ENCODE measurements around the gene RBKS.

Gene RBKS

GRCh38 chr2:27810455-27810854 is 79.7 kb downstream of the RBKS start:
- Histone ChIP-seq H2AFZ (ENCODE audit: low read depth) (no peak overlapping the region), H3K4me3 (IDR thresholded peaks at IDR 0.05; ENCODE audit: insufficient read depth, low read depth, low read length) (no peak overlapping the region), H3K27ac (no peak overlapping the region), H3K9ac (no peak overlapping the region), H3K36me3 (ENCODE audit: insufficient read depth) (no peaks in the 10 kb centered on the region), H3K4me2 (no peak overlapping the region), H4K20me1 (ENCODE audit: insufficient read depth) (no peaks in the 10 kb centered on the region), H3K79me2 (ENCODE audit: insufficient read depth, low read depth) (no peaks in the 10 kb centered on the region), H3K27me3 (ENCODE audit: insufficient read depth, low read depth) (no peaks in the 10 kb centered on the region), H3K4me1 (ENCODE audit: low read depth, poor library complexity, severe bottlenecking) (peaks cover 12% of the 10 kb centered on the region)
- no peak for TF ChIP-seq CTCF (conservative IDR thresholded peaks at IDR 0.05; ENCODE audit: low read depth, low read length)

GRCh38 chr2:27809761-27810241 is 80.4 kb downstream of the RBKS start:
- Histone ChIP-seq H4K20me1 (ENCODE audit: insufficient read depth) (no peaks in the 10 kb centered on the region), H3K79me2 (ENCODE audit: insufficient read depth, low read depth) (no peaks in the 10 kb centered on the region), H2AFZ (ENCODE audit: low read depth) (no peak overlapping the region), H3K27ac (no peak overlapping the region), H3K9ac (no peak overlapping the region), H3K4me2 (0 out of 2 replicates have a peak overlapping the region, but pooled peaks have one; percentile 9), H3K4me3 (IDR thresholded peaks at IDR 0.05; ENCODE audit: insufficient read depth, low read depth, low read length) (no peak overlapping the region), H3K36me3 (ENCODE audit: insufficient read depth) (no peaks in the 10 kb centered on the region), H3K27me3 (ENCODE audit: insufficient read depth, low read depth) (no peaks in the 10 kb centered on the region), H3K4me1 (ENCODE audit: low read depth, poor library complexity, severe bottlenecking) (peaks cover 14% of the 10 kb centered on the region)
- TF ChIP-seq CTCF (conservative IDR thresholded peaks at IDR 0.05; ENCODE audit: low read depth, low read length) = no peak

GRCh38 chr2:27808984-27809383 is 81.2 kb downstream of the RBKS start:
- H4K20me1 ChIP-seq (ENCODE audit: insufficient read depth) = no peaks in the 10 kb centered on the region
- H3K27me3 ChIP-seq (ENCODE audit: insufficient read depth, low read depth) = no peaks in the 10 kb centered on the region
- H3K4me3 ChIP-seq (IDR thresholded peaks at IDR 0.05; ENCODE audit: insufficient read depth, low read depth, low read length) = no peak overlapping the region
- H3K36me3 ChIP-seq (ENCODE audit: insufficient read depth) = no peaks in the 10 kb centered on the region
- peaks cover 22% of the 10 kb centered on the region for H3K4me1 ChIP-seq (ENCODE audit: low read depth, poor library complexity, severe bottlenecking)
- H3K27ac ChIP-seq = no peak overlapping the region
- H2AFZ ChIP-seq (ENCODE audit: low read depth) = no peak overlapping the region
- H3K9ac ChIP-seq = no peak overlapping the region
- no peak for TF ChIP-seq CTCF (conservative IDR thresholded peaks at IDR 0.05; ENCODE audit: low read depth, low read length)
- no peak overlapping the region for H3K4me2 ChIP-seq
- no peaks in the 10 kb centered on the region for H3K79me2 ChIP-seq (ENCODE audit: insufficient read depth, low read depth)

- Histone ChIP-seq H2AFZ (ENCODE audit: low read depth) (no peak overlapping the region), H3K4me2 (no peak overlapping the region), H3K27me3 (ENCODE audit: insufficient read depth, low read depth) (no peaks in the 10 kb centered on the region), H4K20me1 (ENCODE audit: insufficient read depth) (no peaks in the 10 kb centered on the region), H3K4me3 (IDR thresholded peaks at IDR 0.05; ENCODE audit: insufficient read depth, low read depth, low read length) (no peak overlapping the region), H3K9ac (no peak overlapping the region), H3K27ac (no peak overlapping the region), H3K36me3 (ENCODE audit: insufficient read depth) (no peaks in the 10 kb centered on the region), H3K79me2 (ENCODE audit: insufficient read depth, low read depth) (no peaks in the 10 kb centered on the region), H3K4me1 (ENCODE audit: low read depth, poor library complexity, severe bottlenecking) (peaks cover 27% of the 10 kb centered on the region)
- TF ChIP-seq CTCF (conservative IDR thresholded peaks at IDR 0.05; ENCODE audit: low read depth, low read length) = no peak
These were observed 81.8 kb downstream of the RBKS start for GRCh38 chr2:27808418-27808817.
